NCI-H1930 (cell line): Measurements from ENCODE around the gene IL4R.
A peak's percentile ranks its signal among the peaks of the same experiment; 100 is the strongest.
"Not testable (repeated sequence)": the region's sequence is repeated elsewhere in the genome, so short reads cannot be mapped to it uniquely, and the experiment has no call there.

Experiments
- DNase-seq, 2 experiments: peaks; one replicate each; lab custom pipeline; 2025; lab: John Stamatoyannopoulos, UW

Gene IL4R

GRCh38 chr16:27313422-27314160 lies at the start of gene IL4R:
Gene IL4R (plus strand): TSS chr16:27313974. CDS start chr16:27340204, 26,230 bp downstream.
- no peak for DNase-seq

DNA sequence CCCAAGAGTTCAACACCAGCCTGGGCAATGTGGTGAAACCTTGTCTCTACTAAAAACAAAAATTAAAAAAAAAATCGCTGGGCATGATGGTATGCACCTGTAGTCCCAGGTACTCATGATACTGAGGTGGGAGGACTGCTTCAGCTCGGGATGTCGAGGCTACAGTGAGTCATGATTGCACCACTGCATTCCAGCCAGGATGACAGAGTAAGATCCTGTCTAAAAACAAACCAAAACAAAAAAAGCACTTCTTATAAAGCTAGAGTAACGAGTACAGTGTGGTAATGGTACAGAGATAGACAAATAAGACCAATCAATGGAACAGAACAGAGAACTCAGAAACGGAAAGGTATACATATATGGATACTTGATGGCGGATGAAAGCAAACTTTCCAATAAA lies 49.6 kb upstream of the IL4R start:
- no peak for DNase-seq

- no peak for DNase-seq
These were observed 47.8 kb upstream of the IL4R start for GRCh38 chr16:27265982-27266381.

- DNase-seq, result no peak
These were observed 46.6 kb upstream of the IL4R start for GRCh38 chr16:27267037-27267677.

GRCh38 chr16:27268376-27269299 lies 45.1 kb upstream of the IL4R start, which contains the start of gene NSMCE1:
Gene NSMCE1 (minus strand): TSS chr16:27268772. CDS start chr16:27257570, 11,202 bp downstream.
- DNase-seq, result peak; percentile 96

- no peak for DNase-seq
These were observed 44.2 kb upstream of the IL4R start for GRCh38 chr16:27269300-27270150.

DNA sequence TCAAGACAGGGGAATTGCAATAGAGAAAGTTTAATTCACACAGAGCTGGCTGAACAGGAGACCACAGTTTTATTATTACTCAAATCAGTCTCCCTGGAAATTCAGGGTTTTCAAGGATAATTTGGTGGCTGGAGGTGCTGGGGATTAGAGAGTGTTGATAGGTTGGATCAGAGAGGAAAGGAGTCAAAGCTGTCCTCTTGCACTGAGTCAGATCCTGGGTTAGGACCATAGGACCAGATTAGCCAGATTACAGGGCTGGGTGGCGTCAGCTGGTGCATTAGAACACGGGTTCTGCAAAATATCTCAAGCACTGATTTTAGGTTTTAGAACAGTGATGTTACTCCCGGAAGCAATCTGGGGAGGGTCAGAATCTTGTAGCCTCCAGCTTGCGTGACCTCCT lies 43.4 kb upstream of the IL4R start:
- DNase-seq, result no peak

GRCh38 chr16:27272076-27272475 lies 41.7 kb upstream of the IL4R start:
- no peak for DNase-seq

DNA sequence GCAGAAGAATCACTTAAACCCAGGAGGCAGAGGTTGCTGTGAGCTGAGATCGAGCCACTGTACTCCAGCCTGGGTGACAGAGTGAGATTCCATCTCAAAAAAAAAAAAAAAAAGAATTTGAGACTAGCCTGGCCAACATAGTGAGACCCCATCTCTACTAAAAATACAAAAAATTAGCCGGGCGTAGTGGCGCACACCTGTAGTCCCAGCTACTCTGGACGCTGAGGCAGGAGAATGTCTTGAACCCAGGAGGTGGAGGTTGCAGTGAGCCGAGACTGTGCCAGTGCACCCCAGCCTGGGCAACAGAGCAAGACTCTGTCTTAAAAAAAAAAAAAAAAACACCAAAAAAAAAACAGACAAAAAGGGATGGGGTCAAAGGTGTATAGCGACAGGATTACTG lies 41.1 kb upstream of the IL4R start:
- DNase-seq, result not testable (repeated sequence)

GRCh38 chr16:27273330-27273669 lies 40.5 kb upstream of the IL4R start:
- no peak for DNase-seq

- no peak for DNase-seq
These were observed 39.9 kb upstream of the IL4R start for GRCh38 chr16:27273670-27274423.

GRCh38 chr16:27274424-27274874 lies 39.3 kb upstream of the IL4R start:
- DNase-seq, result not testable (repeated sequence)

GRCh38 chr16:27275394-27275793 lies 38.4 kb upstream of the IL4R start:
- DNase-seq, result no peak

DNA sequence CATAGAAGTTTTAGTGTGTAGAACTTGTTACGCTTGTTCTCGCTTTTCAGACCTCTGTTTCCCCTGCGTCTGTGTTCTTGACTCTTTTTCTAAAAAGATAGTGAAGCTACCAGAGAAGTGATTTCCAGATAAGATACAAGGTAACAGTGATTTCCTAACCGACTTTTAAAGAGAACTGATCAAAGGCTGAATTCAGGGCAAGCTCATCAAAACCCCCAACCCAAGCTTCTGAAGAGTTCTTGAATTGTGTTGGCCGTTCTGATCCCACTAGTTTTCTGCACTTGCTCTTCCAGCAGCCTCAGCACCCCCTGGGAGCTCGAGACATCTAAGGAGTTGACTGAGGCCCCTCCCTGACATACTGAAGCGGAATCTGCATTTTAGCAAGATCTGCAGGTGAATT lies 32.5 kb upstream of the IL4R start:
- DNase-seq, result no peak

GRCh38 chr16:27284865-27285675 lies 28.7 kb upstream of the IL4R start:
- DNase-seq, result no peak

DNA sequence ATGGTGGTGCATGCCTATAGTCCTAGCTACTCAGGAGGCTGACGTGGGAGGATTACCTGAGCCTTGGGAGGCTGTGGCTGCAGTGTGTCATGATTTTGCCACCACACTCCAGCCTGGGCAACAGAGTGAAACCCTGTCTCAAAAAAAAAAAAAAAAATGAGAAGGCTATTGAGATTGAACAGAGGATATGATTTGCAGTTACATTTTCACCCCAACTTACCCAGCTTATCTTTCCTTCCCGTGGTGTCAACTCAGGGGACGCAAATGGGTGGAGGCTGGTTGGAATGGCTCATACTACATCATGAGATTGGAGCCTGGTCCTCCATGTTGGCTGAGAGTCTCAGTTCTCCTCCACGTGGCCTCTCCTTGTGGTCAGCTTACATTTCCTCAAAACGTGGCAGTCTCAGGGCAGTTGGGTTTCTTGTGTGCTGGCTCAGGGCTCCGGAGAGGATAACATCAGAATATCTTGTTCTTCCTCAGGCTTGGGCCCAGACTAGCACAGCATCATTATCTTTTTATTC lies 28.0 kb upstream of the IL4R start:
- no peak for DNase-seq

DNA sequence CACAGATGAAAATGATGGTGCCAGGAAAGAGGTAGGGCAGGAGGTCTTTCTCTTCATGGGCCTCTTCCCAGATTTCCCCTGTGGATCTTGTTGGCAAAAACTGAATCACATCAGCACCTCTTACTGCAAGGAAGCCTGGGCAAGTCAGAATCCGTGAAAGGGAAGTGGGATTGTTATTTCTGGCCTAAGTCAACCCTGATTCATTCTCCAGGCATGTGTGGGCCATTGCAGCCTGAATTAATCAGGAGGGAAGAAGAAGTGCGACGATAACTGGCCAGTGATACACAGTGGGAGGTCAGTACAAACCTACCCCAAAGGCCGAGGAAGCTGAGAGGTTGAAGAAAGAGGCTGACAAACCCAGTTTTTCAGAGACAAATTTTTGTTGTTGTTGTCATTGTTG lies 27.3 kb upstream of the IL4R start:
- no peak for DNase-seq

GRCh38 chr16:27287051-27287811 lies 26.5 kb upstream of the IL4R start:
- no peak for DNase-seq

GRCh38 chr16:27287887-27288286 lies 25.9 kb upstream of the IL4R start:
- no peak for DNase-seq
